Activated CD8-positive, alpha-beta T cell treated with anti-CD3 and anti-CD28 coated beads for 36 hours (primary cell): ENCODE data around the gene NR5A2. TPM values are rescaled to one million over a fixed set of nuclear protein-coding genes. Genes with fewer than 3 reads are reported as not detected.

Experiments used
- ATAC-seq: fragments of 200-7000 bp; cut with Tn5 transposase; one replicate; pipeline ENCODE4 v1.10.0; 2021; ENCODE audit warnings: mild to moderate bottlenecking, moderate library complexity
- CTCF ChIA-PET: fragments of 350-600 bp; sonication (Branson Sonifier 250); formaldehyde crosslinking; loops from one replicate; lab custom pipeline; 2021; ENCODE audit warnings: antibody characterized with exemption; lab: Charles Lee
- POLR2A ChIA-PET: fragments of 350-600 bp; sonication (Branson Sonifier 250); formaldehyde crosslinking; loops from one replicate; lab custom pipeline; 2021; ENCODE audit warnings: antibody characterized with exemption; lab: Charles Lee
- DNase-seq: peaks from one replicate; pipeline ENCODE4 v3.0.0-alpha.2; 2020
- H3K27ac Mint-ChIP-seq: one replicate; pipeline ENCODE4 v1.8.0; 2021; ENCODE audit warnings: mild to moderate bottlenecking, mixed read lengths
- H3K27me3 Mint-ChIP-seq: one replicate; pipeline ENCODE4 v1.8.0; 2021; ENCODE audit warnings: mixed read lengths
- H3K36me3 Mint-ChIP-seq: one replicate; pipeline ENCODE4 v1.8.0; 2021; ENCODE audit warnings: low read depth, mixed read lengths
- H3K4me1 Mint-ChIP-seq: one replicate; pipeline ENCODE4 v1.8.0; 2021; ENCODE audit warnings: low read depth, mixed read lengths
- H3K4me3 Mint-ChIP-seq: one replicate; pipeline ENCODE4 v1.8.0; 2021; ENCODE audit warnings: mild to moderate bottlenecking, moderate library complexity, mixed read lengths
- H3K9me3 Mint-ChIP-seq: one replicate; pipeline ENCODE4 v1.8.0; 2021; ENCODE audit warnings: mixed read lengths
- intact Hi-C: fragments of 100-400 bp; cut with micrococcal nuclease; formaldehyde crosslinking; loops from one replicate; pipeline ENCODE4 v1.10.0; 2022
- total RNA-seq, 2 experiments: library from RNA; stranded (reverse); gene quantifications; one replicate each; pipeline ENCODE4 v1.2.3, GENCODE V29; 2021
- TF ChIP-seq, protein P1 (sequence below): fragments of 200-600 bp; IDR thresholded peaks from one replicate; pipeline ENCODE4 v1.8.0; 2022; ENCODE audit warnings: antibody characterized with exemption, mild to moderate bottlenecking

Gene NR5A2
- total RNA-seq, 2 experiments from 2014 or later = not detected

DNA sequence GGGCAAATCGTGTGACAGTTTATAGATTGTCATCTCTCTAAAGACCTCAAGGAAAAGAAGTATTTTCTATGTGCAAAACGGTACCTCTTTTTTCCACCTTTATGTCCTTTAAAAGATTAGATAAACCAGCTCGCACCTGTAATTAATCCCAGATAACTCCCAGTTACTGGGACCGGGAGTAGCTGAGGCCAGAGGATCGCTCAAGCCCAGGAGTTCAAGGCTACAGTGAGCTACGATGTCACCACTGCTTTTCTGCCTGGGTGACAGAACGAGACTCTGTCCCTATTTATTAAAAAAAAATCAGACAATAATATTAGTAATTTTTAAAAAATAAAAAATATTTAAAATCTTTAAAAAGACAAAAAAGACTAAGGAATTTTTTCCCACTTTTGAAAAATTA, 141.4 kb downstream of the NR5A2 start:
- no peaks in the 10 kb centered on the region for H3K36me3 Mint-ChIP-seq
- ATAC-seq = no peak
- TF ChIP-seq, protein P1, sequence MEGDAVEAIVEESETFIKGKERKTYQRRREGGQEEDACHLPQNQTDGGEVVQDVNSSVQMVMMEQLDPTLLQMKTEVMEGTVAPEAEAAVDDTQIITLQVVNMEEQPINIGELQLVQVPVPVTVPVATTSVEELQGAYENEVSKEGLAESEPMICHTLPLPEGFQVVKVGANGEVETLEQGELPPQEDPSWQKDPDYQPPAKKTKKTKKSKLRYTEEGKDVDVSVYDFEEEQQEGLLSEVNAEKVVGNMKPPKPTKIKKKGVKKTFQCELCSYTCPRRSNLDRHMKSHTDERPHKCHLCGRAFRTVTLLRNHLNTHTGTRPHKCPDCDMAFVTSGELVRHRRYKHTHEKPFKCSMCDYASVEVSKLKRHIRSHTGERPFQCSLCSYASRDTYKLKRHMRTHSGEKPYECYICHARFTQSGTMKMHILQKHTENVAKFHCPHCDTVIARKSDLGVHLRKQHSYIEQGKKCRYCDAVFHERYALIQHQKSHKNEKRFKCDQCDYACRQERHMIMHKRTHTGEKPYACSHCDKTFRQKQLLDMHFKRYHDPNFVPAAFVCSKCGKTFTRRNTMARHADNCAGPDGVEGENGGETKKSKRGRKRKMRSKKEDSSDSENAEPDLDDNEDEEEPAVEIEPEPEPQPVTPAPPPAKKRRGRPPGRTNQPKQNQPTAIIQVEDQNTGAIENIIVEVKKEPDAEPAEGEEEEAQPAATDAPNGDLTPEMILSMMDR = no peak
- no peak overlapping the region for H3K4me3 Mint-ChIP-seq
- no peaks in the 10 kb centered on the region for H3K4me1 Mint-ChIP-seq
- H3K9me3 Mint-ChIP-seq = no peaks in the 10 kb centered on the region
- ChIA-PET CTCF (no interaction called here), POLR2A (interaction anchor here (0.7 kb wide), 1 partner anchor 58 kb away, joined by 3 read pairs; no protein-coding TSS in a partner anchor)
- no peak for DNase-seq
- no peaks in the 10 kb centered on the region for H3K27me3 Mint-ChIP-seq
- intact Hi-C loops = no loop called here
- H3K27ac Mint-ChIP-seq = no peak overlapping the region

GRCh38 chr1:200172311-200172710, 144.8 kb downstream of the NR5A2 start:
- H3K4me3 Mint-ChIP-seq = no peak overlapping the region
- intact Hi-C loops = no loop called here
- DNase-seq (no peak), ATAC-seq (no peak)
- H3K9me3 Mint-ChIP-seq = no peaks in the 10 kb centered on the region
- no peaks in the 10 kb centered on the region for H3K36me3 Mint-ChIP-seq
- no peaks in the 10 kb centered on the region for H3K27me3 Mint-ChIP-seq
- no peaks in the 10 kb centered on the region for H3K4me1 Mint-ChIP-seq
- TF ChIP-seq, protein P1 = no peak
- no peak overlapping the region for H3K27ac Mint-ChIP-seq
- POLR2A ChIA-PET = no interaction called here
- CTCF ChIA-PET = interaction anchor here (0.7 kb wide), 1 partner anchor 10 kb away, joined by 3 read pairs; no protein-coding TSS in a partner anchor

- Mint-ChIP-seq H3K9me3 (no peaks in the 10 kb centered on the region), H3K4me3 (no peak overlapping the region), H3K27me3 (no peaks in the 10 kb centered on the region), H3K4me1 (no peaks in the 10 kb centered on the region), H3K36me3 (no peaks in the 10 kb centered on the region), H3K27ac (no peak overlapping the region)
- TF ChIP-seq, protein P1 = no peak
- ChIA-PET POLR2A (no interaction called here), CTCF (no interaction called here)
- intact Hi-C loops = no loop called here
- ATAC-seq (no peak), DNase-seq (no peak)
Measured at GRCh38 chr1:200173097-200173618, 145.6 kb downstream of the NR5A2 start.

DNA sequence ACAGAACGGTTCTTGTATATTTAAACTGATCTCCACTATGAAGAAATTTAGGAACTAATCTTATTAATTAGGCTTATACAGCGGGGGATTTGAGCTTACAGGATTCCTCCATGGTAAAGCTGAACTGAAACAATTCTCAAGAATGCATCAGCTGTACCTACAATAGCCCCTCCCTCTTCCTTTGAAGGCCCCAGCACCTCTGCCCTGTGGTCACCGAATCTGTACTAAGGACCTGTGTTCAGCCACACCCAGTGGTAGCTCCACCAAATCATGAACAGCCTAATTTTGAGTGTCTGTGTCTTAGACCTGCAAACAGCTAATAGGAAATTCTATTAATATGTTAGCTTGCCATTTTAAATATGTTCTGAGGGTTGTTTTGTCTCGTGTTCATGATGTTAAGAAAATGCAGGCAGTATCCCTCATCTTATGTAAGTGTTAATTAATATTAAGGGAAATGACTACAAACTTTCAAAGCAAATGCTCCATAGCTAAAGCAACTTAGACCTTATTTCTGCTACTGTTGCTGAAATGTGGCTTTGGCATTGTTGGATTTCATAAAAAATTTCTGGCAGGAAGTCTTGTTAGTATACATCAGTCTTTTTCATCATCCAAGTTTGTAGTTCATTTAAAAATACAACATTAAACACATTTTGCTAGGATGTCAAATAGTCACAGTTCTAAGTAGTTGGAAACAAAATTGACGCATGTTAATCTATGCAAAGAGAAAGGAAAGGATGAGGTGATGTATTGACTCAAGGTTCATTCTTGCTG, 147.2 kb downstream of the NR5A2 start:
- intact Hi-C loops = no loop called here
- no peaks in the 10 kb centered on the region for H3K27me3 Mint-ChIP-seq
- no peaks in the 10 kb centered on the region for H3K36me3 Mint-ChIP-seq
- no peak for DNase-seq
- TF ChIP-seq, protein P1 = no peak
- POLR2A ChIA-PET = no interaction called here
- H3K4me3 Mint-ChIP-seq = no peak overlapping the region
- CTCF ChIA-PET = interaction anchor here (1.2 to 1.4 kb wide), 2 partner anchors 15 to 35 kb away, joined by 5 read pairs; no protein-coding TSS in a partner anchor
- no peaks in the 10 kb centered on the region for H3K4me1 Mint-ChIP-seq
- no peak for ATAC-seq
- H3K9me3 Mint-ChIP-seq = no peaks in the 10 kb centered on the region
- no peak overlapping the region for H3K27ac Mint-ChIP-seq

DNA sequence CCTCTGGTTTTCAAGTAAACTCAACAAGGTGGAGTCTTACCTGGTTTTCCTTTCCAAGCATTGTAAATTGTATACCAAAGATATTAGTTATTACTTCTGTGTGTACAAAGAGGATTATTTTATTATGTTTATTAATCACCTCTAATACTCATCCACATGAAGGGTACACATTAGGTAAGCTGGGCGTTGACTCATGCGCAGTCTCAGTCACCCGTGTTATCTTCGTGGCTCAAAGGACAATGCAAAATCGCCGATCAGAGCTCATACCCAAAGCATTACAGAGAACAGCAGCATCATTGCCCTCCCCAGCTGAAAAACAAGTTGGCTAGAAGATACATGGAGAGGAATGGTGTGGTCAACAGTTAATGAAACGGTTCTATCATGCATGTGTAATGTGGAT, 148.7 kb downstream of the NR5A2 start:
- ATAC-seq (no peak), DNase-seq (no peak)
- H3K9me3 Mint-ChIP-seq = no peaks in the 10 kb centered on the region
- H3K27me3 Mint-ChIP-seq = peaks cover 2% of the 10 kb centered on the region
- H3K4me1 Mint-ChIP-seq = no peaks in the 10 kb centered on the region
- TF ChIP-seq, protein P1 = no peak
- ChIA-PET POLR2A (no interaction called here), CTCF (no interaction called here)
- H3K27ac Mint-ChIP-seq = no peak overlapping the region
- intact Hi-C loops = no loop called here
- no peak overlapping the region for H3K4me3 Mint-ChIP-seq
- H3K36me3 Mint-ChIP-seq = no peaks in the 10 kb centered on the region
